Neural progenitor cell (in vitro differentiated cells): Measurements from ENCODE around the gene MARCHF3. TPM values are rescaled to one million over a fixed set of nuclear protein-coding genes. Genes with fewer than 3 reads are reported as not detected.

Source experiments
- DNase-seq: peaks from one replicate; pipeline ENCODE4 v3.0.0-alpha.2; 2016; ENCODE audit warnings: low spot score
- H2AFZ ChIP-seq: fragments of 200-600 bp; sonication (generic); replicated peaks from 2 replicates; pipeline ENCODE4 v1.6.1; 2016; ENCODE audit warnings: antibody characterized with exemption
- H3F3A ChIP-seq: fragments of 200-600 bp; sonication (generic); 2 replicates; pipeline ENCODE4 v1.6.1; 2016; ENCODE audit warnings: antibody characterized with exemption, low read depth
- H3K27ac ChIP-seq: fragments of 200-600 bp; sonication (generic); 2 replicates; pipeline ENCODE4 v1.5.1; 2016; ENCODE audit warnings: mild to moderate bottlenecking
- H3K27me3 ChIP-seq: fragments of 200-600 bp; sonication (generic); 2 replicates; pipeline ENCODE4 v1.6.1; 2016; ENCODE audit warnings: mild to moderate bottlenecking, moderate library complexity
- H3K36me3 ChIP-seq: fragments of 200-600 bp; sonication (generic); 2 replicates; pipeline ENCODE4 v1.5.1; 2016
- H3K4me1 ChIP-seq: fragments of 200-600 bp; sonication (generic); 2 replicates; pipeline ENCODE4 v1.6.1; 2016; ENCODE audit warnings: mixed run types
- H3K4me2 ChIP-seq: fragments of 200-600 bp; sonication (generic); 2 replicates; pipeline ENCODE4 v1.6.1; 2016
- H3K4me3 ChIP-seq: fragments of 200-600 bp; sonication (generic); 2 replicates; pipeline ENCODE4 v1.5.1; 2016
- H3K79me2 ChIP-seq: fragments of 200-600 bp; sonication (generic); 2 replicates; pipeline ENCODE4 v1.6.1; 2016; ENCODE audit warnings: low read depth
- H3K9ac ChIP-seq: fragments of 200-600 bp; sonication (generic); 2 replicates; pipeline ENCODE4 v1.6.1; 2016
- H3K9me3 ChIP-seq: fragments of 200-600 bp; sonication (generic); 2 replicates; pipeline ENCODE4 v1.5.1; 2016; ENCODE audit warnings: low read depth
- H4K20me1 ChIP-seq: fragments of 200-600 bp; sonication (generic); 2 replicates; pipeline ENCODE4 v1.6.1; 2016; ENCODE audit warnings: low read depth
- H3K27ac Mint-ChIP-seq: 3 replicates; pipeline ENCODE4 v1.8.0; 2021; ENCODE audit warnings: mixed read lengths
- H3K27me3 Mint-ChIP-seq: 2 replicates; pipeline ENCODE4 v1.8.0; 2022; ENCODE audit warnings: low read depth, mild to moderate bottlenecking, inconsistent platforms, moderate library complexity, mixed read lengths; ENCODE audit not compliant: insufficient read depth
- H3K36me3 Mint-ChIP-seq: 3 replicates; pipeline ENCODE4 v1.8.0; 2021; ENCODE audit warnings: mixed read lengths
- H3K4me1 Mint-ChIP-seq: 3 replicates; pipeline ENCODE4 v1.8.0; 2021; ENCODE audit warnings: mixed read lengths
- H3K4me3 Mint-ChIP-seq: 3 replicates; pipeline ENCODE4 v1.8.0; 2021; ENCODE audit warnings: mild to moderate bottlenecking, moderate library complexity, mixed read lengths
- H3K9me3 Mint-ChIP-seq: 3 replicates; pipeline ENCODE4 v1.8.0; 2020; ENCODE audit warnings: mixed read lengths
- EZH2 ChIP-seq: fragments of 200-600 bp; sonication (generic); IDR thresholded peaks from 2 replicates; pipeline ENCODE4 v1.6.1; 2017; ENCODE audit warnings: antibody characterized with exemption, mild to moderate bottlenecking, moderate library complexity
- EZH2phosphoT487 ChIP-seq: fragments of 200-600 bp; sonication (generic); IDR thresholded peaks from 2 replicates; pipeline ENCODE4 v1.6.1; 2017; ENCODE audit warnings: antibody characterized with exemption
- total RNA-seq: library from RNA; depleted of rRNA; stranded (reverse); fragments of >200 nt; gene quantifications from 2 replicates; pipeline ENCODE4 v1.2.3, GENCODE V29; 2015; ENCODE audit warnings: low replicate concordance
- TF ChIP-seq, protein P1 (sequence below): fragments of 200-600 bp; sonication (generic); IDR thresholded peaks from 2 replicates; pipeline ENCODE4 v1.5.1; 2017; ENCODE audit warnings: antibody characterized with exemption, mild to moderate bottlenecking

Gene MARCHF3
- total RNA-seq, 1 donor from 2014 or later, result 6.1 TPM

GRCh38 chr5:126918615-126918957 is 111.8 kb downstream of the MARCHF3 start:
- TF ChIP-seq EZH2phosphoT487, result no peak
- TF ChIP-seq, protein P1, sequence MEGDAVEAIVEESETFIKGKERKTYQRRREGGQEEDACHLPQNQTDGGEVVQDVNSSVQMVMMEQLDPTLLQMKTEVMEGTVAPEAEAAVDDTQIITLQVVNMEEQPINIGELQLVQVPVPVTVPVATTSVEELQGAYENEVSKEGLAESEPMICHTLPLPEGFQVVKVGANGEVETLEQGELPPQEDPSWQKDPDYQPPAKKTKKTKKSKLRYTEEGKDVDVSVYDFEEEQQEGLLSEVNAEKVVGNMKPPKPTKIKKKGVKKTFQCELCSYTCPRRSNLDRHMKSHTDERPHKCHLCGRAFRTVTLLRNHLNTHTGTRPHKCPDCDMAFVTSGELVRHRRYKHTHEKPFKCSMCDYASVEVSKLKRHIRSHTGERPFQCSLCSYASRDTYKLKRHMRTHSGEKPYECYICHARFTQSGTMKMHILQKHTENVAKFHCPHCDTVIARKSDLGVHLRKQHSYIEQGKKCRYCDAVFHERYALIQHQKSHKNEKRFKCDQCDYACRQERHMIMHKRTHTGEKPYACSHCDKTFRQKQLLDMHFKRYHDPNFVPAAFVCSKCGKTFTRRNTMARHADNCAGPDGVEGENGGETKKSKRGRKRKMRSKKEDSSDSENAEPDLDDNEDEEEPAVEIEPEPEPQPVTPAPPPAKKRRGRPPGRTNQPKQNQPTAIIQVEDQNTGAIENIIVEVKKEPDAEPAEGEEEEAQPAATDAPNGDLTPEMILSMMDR, result no peak
- H3K27ac ChIP-seq, result no peak overlapping the region
- no peak for DNase-seq
- no peak overlapping the region for H3K4me2 ChIP-seq
- no peaks in the 10 kb centered on the region for H3K79me2 ChIP-seq
- no peak overlapping the region for H3K4me3 ChIP-seq
- Mint-ChIP-seq H3K36me3 (no peaks in the 10 kb centered on the region), H3K9me3 (no peaks in the 10 kb centered on the region), H3K27ac (no peak overlapping the region), H3K4me1 (peaks cover 48% of the 10 kb centered on the region), H3K4me3 (no peak overlapping the region), H3K27me3 (peaks cover 4% of the 10 kb centered on the region)
- no peak overlapping the region for H3K9ac ChIP-seq
- H2AFZ ChIP-seq, result no peak overlapping the region
- H3F3A ChIP-seq, result no peaks in the 10 kb centered on the region
- no peaks in the 10 kb centered on the region for H3K36me3 ChIP-seq
- H3K4me1 ChIP-seq, result peaks cover 21% of the 10 kb centered on the region
- H3K9me3 ChIP-seq, result no peaks in the 10 kb centered on the region
- H3K27me3 ChIP-seq, result no peaks in the 10 kb centered on the region
- H4K20me1 ChIP-seq, result no peaks in the 10 kb centered on the region

DNA sequence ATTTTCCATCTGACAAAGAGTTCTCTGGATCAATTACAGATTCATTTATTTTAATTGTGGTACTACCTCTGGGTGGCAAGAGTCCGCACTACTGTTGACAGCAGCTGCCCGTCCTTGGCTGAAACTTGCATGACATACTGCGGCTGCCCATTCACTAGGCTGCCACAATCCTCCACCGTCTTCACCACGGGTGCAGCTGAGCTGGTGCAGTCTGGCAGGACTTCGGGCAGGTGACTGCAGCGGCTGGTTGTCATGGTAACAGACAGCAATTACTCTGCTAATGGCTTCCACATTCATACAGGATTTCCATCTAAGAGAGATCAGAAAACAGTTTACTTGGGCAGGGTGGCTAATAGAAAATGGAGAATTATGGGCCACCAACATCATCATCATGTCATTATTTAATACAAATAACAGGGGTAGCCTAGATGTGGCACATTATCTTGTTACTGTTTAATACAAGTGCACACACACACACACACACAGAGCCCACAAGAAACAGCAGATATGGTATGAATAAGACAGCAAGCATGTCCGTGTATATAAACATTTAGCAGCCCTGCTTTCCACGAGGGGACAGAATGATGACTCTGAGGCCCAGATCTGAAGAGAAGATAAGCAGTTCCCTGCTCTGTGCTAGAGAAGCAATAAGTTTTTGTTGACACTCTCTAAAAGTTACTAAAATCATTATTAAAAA is 112.3 kb downstream of the MARCHF3 start:
- no peaks in the 10 kb centered on the region for H3K36me3 Mint-ChIP-seq
- Histone ChIP-seq H3K4me2 (no peak overlapping the region), H3K4me3 (no peak overlapping the region), H3K9ac (no peak overlapping the region), H2AFZ (no peak overlapping the region), H3K4me1 (peaks cover 21% of the 10 kb centered on the region), H3K36me3 (no peaks in the 10 kb centered on the region), H3K79me2 (no peaks in the 10 kb centered on the region), H4K20me1 (no peaks in the 10 kb centered on the region), H3K27ac (no peak overlapping the region), H3F3A (no peaks in the 10 kb centered on the region), H3K9me3 (no peaks in the 10 kb centered on the region), H3K27me3 (no peaks in the 10 kb centered on the region)
- H3K27me3 Mint-ChIP-seq, result peaks cover 4% of the 10 kb centered on the region
- H3K9me3 Mint-ChIP-seq, result no peaks in the 10 kb centered on the region
- peak; percentile 63 for DNase-seq
- H3K27ac Mint-ChIP-seq, result no peak overlapping the region
- TF ChIP-seq, protein P1, result no peak
- TF ChIP-seq EZH2phosphoT487, result no peak
- no peak for TF ChIP-seq EZH2
- peaks cover 48% of the 10 kb centered on the region for H3K4me1 Mint-ChIP-seq
- H3K4me3 Mint-ChIP-seq, result no peak overlapping the region

- Mint-ChIP-seq H3K27ac (no peak overlapping the region), H3K27me3 (peaks cover 4% of the 10 kb centered on the region), H3K9me3 (peaks cover 6% of the 10 kb centered on the region), H3K4me3 (no peak overlapping the region), H3K36me3 (peaks cover 7% of the 10 kb centered on the region), H3K4me1 (peaks cover 34% of the 10 kb centered on the region)
- H3K36me3 ChIP-seq, result no peaks in the 10 kb centered on the region
- TF ChIP-seq EZH2, result no peak
- no peak overlapping the region for H3K4me3 ChIP-seq
- no peak overlapping the region for H3K9ac ChIP-seq
- no peaks in the 10 kb centered on the region for H4K20me1 ChIP-seq
- H3K9me3 ChIP-seq, result no peaks in the 10 kb centered on the region
- H3K4me1 ChIP-seq, result peaks cover 9% of the 10 kb centered on the region
- no peak for DNase-seq
- no peaks in the 10 kb centered on the region for H3K79me2 ChIP-seq
- H2AFZ ChIP-seq, result no peak overlapping the region
- H3F3A ChIP-seq, result no peaks in the 10 kb centered on the region
- no peaks in the 10 kb centered on the region for H3K27me3 ChIP-seq
- H3K27ac ChIP-seq, result no peak overlapping the region
- no peak overlapping the region for H3K4me2 ChIP-seq
Observed at GRCh38 chr5:126915496-126915895, 114.9 kb downstream of the MARCHF3 start.

- Histone ChIP-seq H3K79me2 (no peaks in the 10 kb centered on the region), H3K27ac (no peak overlapping the region), H3K9me3 (no peaks in the 10 kb centered on the region), H2AFZ (no peak overlapping the region), H4K20me1 (no peaks in the 10 kb centered on the region), H3K9ac (no peak overlapping the region), H3K4me2 (no peak overlapping the region), H3F3A (no peaks in the 10 kb centered on the region), H3K27me3 (no peaks in the 10 kb centered on the region), H3K36me3 (no peaks in the 10 kb centered on the region), H3K4me3 (no peak overlapping the region), H3K4me1 (peaks cover 9% of the 10 kb centered on the region)
- TF ChIP-seq, protein P1, result no peak
- TF ChIP-seq EZH2phosphoT487 (no peak), EZH2 (no peak)
- DNase-seq, result no peak
- Mint-ChIP-seq H3K4me1 (peaks cover 30% of the 10 kb centered on the region), H3K27me3 (peaks cover 4% of the 10 kb centered on the region), H3K9me3 (peaks cover 11% of the 10 kb centered on the region), H3K4me3 (no peak overlapping the region), H3K27ac (no peak overlapping the region), H3K36me3 (peaks cover 12% of the 10 kb centered on the region)
Observed at GRCh38 chr5:126914801-126915436, 115.4 kb downstream of the MARCHF3 start.
